Activated CD8-positive, alpha-beta memory T cell treated with anti-CD3 and anti-CD28 coated beads for 36 hours (primary cell): Measurements from ENCODE around the gene OPCML. TPM values are rescaled to one million over a fixed set of nuclear protein-coding genes. Genes with fewer than 3 reads are reported as not detected.

Experiments used
- CTCF ChIA-PET: fragments of 350-600 bp; sonication (Branson Sonifier 250); formaldehyde crosslinking; loops from one replicate; lab custom pipeline; 2021; ENCODE audit warnings: antibody characterized with exemption; lab: Charles Lee
- POLR2A ChIA-PET: fragments of 350-600 bp; sonication (Branson Sonifier 250); formaldehyde crosslinking; loops from one replicate; lab custom pipeline; 2021; ENCODE audit warnings: antibody characterized with exemption; lab: Charles Lee
- total RNA-seq, 2 experiments: library from RNA; stranded (reverse); gene quantifications; one replicate each; pipeline ENCODE4 v1.2.3, GENCODE V29; 2021

The OPCML gene
- total RNA-seq, 2 experiments from 2014 or later, result not detected

- ChIA-PET POLR2A (no interaction called here), CTCF (no interaction called here)
These were observed 970.4 kb downstream of the OPCML start for GRCh38 chr11:132561937-132562336.

DNA sequence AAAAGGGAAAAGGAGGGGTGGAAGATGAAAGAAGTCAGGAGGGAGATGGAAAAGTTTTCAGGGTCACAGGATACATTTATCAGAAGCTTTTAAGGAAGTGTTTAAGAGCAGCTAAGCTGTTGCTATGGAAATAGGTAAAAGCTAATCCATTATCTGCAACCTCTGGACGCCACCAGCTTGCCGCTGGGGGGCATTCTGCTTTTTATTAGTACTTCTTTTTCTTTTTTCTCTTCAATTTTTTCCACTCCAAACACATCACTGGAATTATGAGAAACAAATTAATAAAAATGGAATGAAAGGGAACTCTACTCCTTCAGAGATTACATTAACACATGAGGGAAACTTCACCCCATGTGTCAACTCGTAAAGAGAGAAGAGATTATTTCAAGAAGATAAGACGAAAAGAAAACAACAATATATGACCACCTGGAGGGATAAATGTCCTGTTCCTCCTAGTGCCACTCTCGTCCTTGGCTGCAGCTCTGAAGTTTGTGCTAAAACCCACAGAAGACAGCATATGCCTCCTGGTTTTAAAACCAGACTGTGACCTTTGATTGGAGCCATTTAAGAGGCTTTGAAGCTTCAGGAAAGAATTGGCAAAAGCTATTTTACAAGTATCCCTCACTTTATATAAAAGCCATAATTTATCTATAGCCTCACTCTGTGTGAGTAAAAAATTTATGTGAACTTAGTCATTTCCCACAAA lies 972.8 kb downstream of the OPCML start:
- CTCF ChIA-PET, result no interaction called here
- POLR2A ChIA-PET, result no interaction called here

GRCh38 chr11:132556316-132556715 lies 976.0 kb downstream of the OPCML start:
- ChIA-PET CTCF (no interaction called here), POLR2A (no interaction called here)

- POLR2A ChIA-PET, result no interaction called here
- CTCF ChIA-PET, result no interaction called here
These were observed 976.7 kb downstream of the OPCML start for GRCh38 chr11:132555617-132556016.

DNA sequence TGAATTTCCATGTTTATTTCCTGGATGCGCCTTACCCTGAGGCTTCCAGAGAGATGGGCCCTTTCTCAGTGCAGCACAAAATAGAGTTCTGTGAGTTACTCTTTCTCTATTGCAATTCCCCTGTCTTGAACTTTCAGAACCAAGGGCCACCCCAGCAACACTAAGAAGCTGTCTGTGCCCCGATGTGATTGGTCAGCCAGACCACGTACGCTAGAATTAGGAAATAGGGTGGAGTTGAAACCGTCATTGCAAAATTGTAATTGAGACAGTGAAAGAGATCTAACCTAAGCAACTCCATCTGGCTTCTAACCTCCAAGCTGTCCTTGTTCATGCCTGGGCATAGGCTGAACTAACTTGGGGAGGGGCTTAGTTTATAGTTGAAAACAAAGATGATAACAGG lies 981.3 kb downstream of the OPCML start:
- POLR2A ChIA-PET, result no interaction called here
- CTCF ChIA-PET, result no interaction called here

DNA sequence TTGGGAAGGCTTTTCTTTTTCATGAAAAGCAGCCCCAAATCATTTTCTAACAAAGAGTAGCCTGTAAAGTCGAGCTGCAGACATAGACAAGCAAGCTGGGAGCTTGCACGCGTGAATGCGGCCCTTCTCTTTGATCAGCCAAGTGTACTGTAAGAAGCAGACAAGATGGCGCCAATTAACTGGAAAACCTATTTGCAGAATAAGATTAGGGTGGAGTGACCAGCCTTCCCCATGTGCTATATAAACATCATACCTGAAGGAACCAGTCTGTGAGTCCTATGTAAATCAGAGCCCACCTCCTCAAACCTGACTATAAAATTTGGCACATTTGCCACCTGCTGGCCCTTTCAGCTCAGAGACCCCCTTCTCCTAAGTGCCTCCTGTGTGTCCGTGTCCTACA lies 982.7 kb downstream of the OPCML start:
- CTCF ChIA-PET, result no interaction called here
- POLR2A ChIA-PET, result no interaction called here

GRCh38 chr11:132549001-132549400 lies 983.3 kb downstream of the OPCML start:
- ChIA-PET CTCF (no interaction called here), POLR2A (no interaction called here)

- CTCF ChIA-PET, result no interaction called here
These were observed 988.3 kb downstream of the OPCML start for GRCh38 chr11:132544007-132544406.

DNA sequence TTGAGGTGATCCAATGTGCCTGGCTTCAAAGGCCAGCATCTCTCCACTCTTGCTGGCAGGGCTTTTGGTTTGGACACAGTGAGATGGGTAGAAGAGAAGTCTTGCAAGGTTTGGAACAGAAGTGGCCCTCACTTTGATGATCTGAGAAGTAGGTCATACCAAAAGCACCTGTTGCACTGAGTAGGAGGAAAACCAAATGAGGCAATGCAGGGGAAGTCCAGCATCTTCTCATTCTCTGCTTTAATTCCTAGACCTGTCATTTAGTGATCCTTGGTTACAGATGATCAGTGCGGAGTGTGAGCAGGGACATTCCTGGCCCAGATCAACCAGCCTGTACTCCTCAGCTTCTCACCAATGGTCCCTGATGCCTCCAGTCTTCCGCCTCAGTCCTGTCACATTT lies 990.5 kb downstream of the OPCML start:
- POLR2A ChIA-PET, result no interaction called here
- CTCF ChIA-PET, result no interaction called here

More at GRCh38 chr11:132544007-132544406, 988.3 kb downstream of the OPCML start:
- POLR2A ChIA-PET, result interaction anchor here (0.7 kb wide), 1 partner anchor 186 kb away, joined by 4 read pairs; no protein-coding TSS in a partner anchor

- POLR2A ChIA-PET, result no interaction called here
- CTCF ChIA-PET, result no interaction called here
These were observed 991.7 kb downstream of the OPCML start for GRCh38 chr11:132540581-132540980.

GRCh38 chr11:132539590-132540368 lies 992.5 kb downstream of the OPCML start:
- POLR2A ChIA-PET, result no interaction called here
- CTCF ChIA-PET, result no interaction called here

DNA sequence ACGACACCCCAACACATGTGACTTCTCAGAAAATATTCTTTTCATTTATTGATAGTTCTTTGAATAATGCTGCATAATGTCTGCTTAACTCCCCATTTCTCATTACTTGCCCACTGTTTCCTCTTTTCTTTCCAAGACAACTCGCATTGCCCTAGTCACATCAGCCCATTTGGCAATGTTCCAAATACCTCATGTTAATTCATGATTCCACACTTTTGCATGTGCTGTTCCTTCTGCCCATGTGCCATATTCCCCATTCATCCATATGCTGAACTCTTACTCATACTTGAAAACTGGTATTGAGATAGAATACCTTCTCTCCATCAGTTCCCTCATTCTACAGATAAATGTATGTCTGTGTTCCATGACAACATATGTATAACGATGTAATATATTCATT lies 993.7 kb downstream of the OPCML start:
- ChIA-PET POLR2A (no interaction called here), CTCF (no interaction called here)

DNA sequence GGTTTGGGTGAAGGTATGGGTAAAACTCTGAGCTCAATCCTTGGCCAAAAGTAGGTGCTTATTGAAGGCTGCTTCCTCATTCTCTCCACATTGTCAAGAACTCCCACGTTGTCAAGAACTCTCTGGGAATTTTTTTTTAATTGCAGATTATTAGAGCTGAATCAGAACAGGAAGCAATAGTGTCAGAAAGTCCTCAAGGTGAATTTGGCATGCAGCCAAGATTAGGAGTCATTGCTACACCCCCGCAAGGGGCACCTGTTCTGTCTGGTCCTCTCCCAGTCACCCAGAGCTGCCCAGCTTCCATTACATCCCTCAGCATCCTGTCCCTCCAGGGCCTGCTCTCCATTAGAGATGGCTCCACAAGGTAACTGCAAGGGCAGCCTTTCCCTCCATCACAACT lies 996.5 kb downstream of the OPCML start:
- CTCF ChIA-PET, result no interaction called here
- POLR2A ChIA-PET, result no interaction called here

GRCh38 chr11:132531921-132532320 lies 1000.4 kb downstream of the OPCML start:
- CTCF ChIA-PET, result no interaction called here
- POLR2A ChIA-PET, result no interaction called here

- ChIA-PET POLR2A (no interaction called here), CTCF (no interaction called here)
These were observed 1004.1 kb downstream of the OPCML start for GRCh38 chr11:132528181-132528580.

GRCh38 chr11:132523929-132524328 lies 1008.4 kb downstream of the OPCML start:
- ChIA-PET CTCF (no interaction called here), POLR2A (no interaction called here)

GRCh38 chr11:132520199-132520598 lies 1012.1 kb downstream of the OPCML start:
- ChIA-PET POLR2A (no interaction called here), CTCF (no interaction called here)

- ChIA-PET POLR2A (no interaction called here), CTCF (no interaction called here)
These were observed 1013.0 kb downstream of the OPCML start for GRCh38 chr11:132519241-132519815.

DNA sequence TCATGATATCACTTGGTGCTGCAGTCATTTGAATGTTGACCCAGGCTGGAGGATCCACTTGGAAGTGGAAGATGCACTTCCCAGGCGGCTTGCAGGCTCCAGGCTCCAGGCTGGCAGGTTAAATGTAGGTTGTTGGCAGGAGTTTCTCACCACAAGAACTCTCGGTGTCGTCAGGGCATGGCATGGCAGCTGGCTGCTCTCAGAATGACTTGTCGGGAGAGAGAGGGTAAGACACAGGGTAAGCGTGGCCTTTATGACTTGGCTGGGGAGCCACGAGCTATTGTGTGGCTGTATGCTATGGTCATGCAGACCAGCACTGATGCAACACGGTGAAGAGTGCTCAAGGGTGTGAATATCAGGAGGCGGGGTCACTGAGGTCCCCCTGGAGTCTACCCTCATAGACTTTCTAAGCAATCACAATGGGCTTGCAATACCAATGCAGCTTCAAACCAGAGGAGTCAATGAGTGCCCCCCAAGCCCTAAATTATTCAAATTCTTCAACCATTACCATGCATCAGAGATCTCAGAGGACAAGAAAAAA lies 1027.7 kb downstream of the OPCML start:
- CTCF ChIA-PET, result no interaction called here
- POLR2A ChIA-PET, result no interaction called here

GRCh38 chr11:132501356-132501755 lies 1030.9 kb downstream of the OPCML start:
- CTCF ChIA-PET, result no interaction called here
- POLR2A ChIA-PET, result no interaction called here
